Smooth muscle cell (in vitro differentiated cells): Measurements from ENCODE around the gene CES4A. TPM values are rescaled to one million over a fixed set of nuclear protein-coding genes. Genes with fewer than 3 reads are reported as not detected.

ENCODE experiments used
- DNase-seq: peaks from one replicate; lab custom pipeline; 2025; ENCODE audit not compliant: unreplicated experiment; lab: John Stamatoyannopoulos, UW
- H2AFZ ChIP-seq: fragments of 200-600 bp; sonication (generic); 2 replicates; pipeline ENCODE4 v1.6.0; 2016; ENCODE audit warnings: antibody characterized with exemption, low read depth, mild to moderate bottlenecking
- H3F3A ChIP-seq: fragments of 200-600 bp; sonication (generic); 2 replicates; pipeline ENCODE4 v1.6.0; 2017; ENCODE audit warnings: antibody characterized with exemption, low read depth
- H3K27ac ChIP-seq: fragments of 200-600 bp; sonication (generic); 2 replicates; pipeline ENCODE4 v1.5.1; 2016; ENCODE audit warnings: low read depth, mild to moderate bottlenecking
- H3K27me3 ChIP-seq: fragments of 200-600 bp; sonication (generic); 2 replicates; pipeline ENCODE4 v1.6.1; 2016; ENCODE audit warnings: low read depth, mild to moderate bottlenecking
- H3K36me3 ChIP-seq: fragments of 200-600 bp; sonication (generic); 2 replicates; pipeline ENCODE4 v1.5.1; 2016; ENCODE audit warnings: low read depth
- H3K4me1 ChIP-seq: fragments of 200-600 bp; sonication (generic); 2 replicates; pipeline ENCODE4 v1.5.1; 2016; ENCODE audit warnings: low read depth
- H3K4me2 ChIP-seq: fragments of 200-600 bp; sonication (generic); 2 replicates; pipeline ENCODE4 v1.6.0; 2016; ENCODE audit warnings: mild to moderate bottlenecking
- H3K4me3 ChIP-seq: fragments of 200-600 bp; sonication (generic); 2 replicates; pipeline ENCODE4 v1.5.1; 2016; ENCODE audit warnings: mild to moderate bottlenecking
- H3K79me2 ChIP-seq: fragments of 200-600 bp; sonication (generic); 2 replicates; pipeline ENCODE4 v1.6.0; 2016; ENCODE audit warnings: low read depth, mild to moderate bottlenecking
- H3K9ac ChIP-seq: fragments of 200-600 bp; sonication (generic); 2 replicates; pipeline ENCODE4 v1.6.0; 2016; ENCODE audit warnings: low read depth
- H3K9me3 ChIP-seq: fragments of 200-600 bp; sonication (generic); replicated peaks from 2 replicates; pipeline ENCODE4 v1.5.1; 2016; ENCODE audit warnings: low read depth
- H4K20me1 ChIP-seq: fragments of 200-600 bp; sonication (generic); 2 replicates; pipeline ENCODE4 v1.6.0; 2016; ENCODE audit warnings: low read depth
- WGBS: methylation state at CpG from one replicate; pipeline ENCODE4 v1.1.7; 2016; ENCODE audit warnings: low lambda C conversion rate; 5-methylcytosine and 5-hydroxymethylcytosine counted together
- polyA plus RNA-seq: library from polyadenylated mRNA; unstranded; fragments of >200 nt; fragmentation: Nextera tagmentation; extraction: Ambion mirVana; gene quantifications from 2 replicates; pipeline ENCODE4 v1.2.1, GENCODE V29; 2016
- total RNA-seq: library from RNA; depleted of rRNA; stranded (reverse); fragments of >200 nt; gene quantifications from 2 replicates; pipeline ENCODE4 v1.2.3, GENCODE V29; 2014
- TF ChIP-seq, protein P1 (sequence below): fragments of 200-600 bp; sonication (generic); IDR thresholded peaks from 2 replicates; pipeline ENCODE4 v1.5.1; 2017; ENCODE audit warnings: borderline replicate concordance, mild to moderate bottlenecking, antibody characterized with exemption; ENCODE audit not compliant: insufficient read depth, poor library complexity, severe bottlenecking

Gene CES4A
- total and polyA plus RNA-seq, 2 experiments from 2014 or later: 0.63 to 0.93 TPM

DNA sequence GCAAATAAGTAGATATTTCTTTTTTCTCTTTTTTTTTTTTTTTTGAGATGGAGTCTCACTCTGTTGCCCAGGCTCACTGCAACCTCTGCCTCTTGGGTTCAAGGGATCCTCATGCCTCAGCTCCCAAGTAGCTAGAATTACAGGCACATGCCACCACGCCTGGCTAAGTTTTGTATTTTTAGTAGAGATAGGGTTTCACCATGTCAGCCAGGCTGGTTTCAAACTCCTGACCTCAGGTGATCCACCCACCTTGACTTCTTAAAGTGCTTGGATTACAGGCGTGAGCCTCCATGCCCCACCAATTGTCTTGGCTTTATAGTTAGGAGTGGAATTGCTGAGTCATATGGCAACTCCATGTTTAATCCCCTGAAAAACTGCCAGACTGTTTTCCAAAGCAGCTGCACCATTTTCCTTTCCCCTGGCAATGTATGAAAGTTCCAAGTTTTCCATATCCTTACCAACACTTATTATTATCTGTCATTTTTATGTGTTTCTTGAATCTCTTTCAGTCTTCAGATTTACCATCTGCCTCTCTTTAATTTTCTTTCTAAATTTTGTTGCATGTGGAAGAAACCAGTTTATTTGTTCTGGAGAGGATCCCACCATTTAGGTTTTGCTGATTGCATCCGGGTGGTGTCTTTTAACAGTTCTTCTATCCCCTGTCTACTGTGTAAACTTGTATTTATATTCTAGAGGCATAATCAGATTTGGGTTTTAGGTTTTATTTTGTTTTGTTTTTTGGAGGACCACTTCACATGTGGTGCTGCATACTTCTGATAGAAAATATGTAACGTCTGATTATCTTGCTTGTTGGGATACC lies 37.2 kb upstream of the CES4A start:
- H3F3A ChIP-seq: no peaks in the 10 kb centered on the region
- no peak overlapping the region for H3K9ac ChIP-seq
- no peaks in the 10 kb centered on the region for H4K20me1 ChIP-seq
- H3K79me2 ChIP-seq: no peaks in the 10 kb centered on the region
- H3K27me3 ChIP-seq: peaks cover 20% of the 10 kb centered on the region
- H2AFZ ChIP-seq: no peak overlapping the region
- H3K36me3 ChIP-seq: no peaks in the 10 kb centered on the region
- H3K27ac ChIP-seq: no peak overlapping the region
- WGBS: 83% methylated on average over 4 of the region's 4 CpGs
- TF ChIP-seq, protein P1, sequence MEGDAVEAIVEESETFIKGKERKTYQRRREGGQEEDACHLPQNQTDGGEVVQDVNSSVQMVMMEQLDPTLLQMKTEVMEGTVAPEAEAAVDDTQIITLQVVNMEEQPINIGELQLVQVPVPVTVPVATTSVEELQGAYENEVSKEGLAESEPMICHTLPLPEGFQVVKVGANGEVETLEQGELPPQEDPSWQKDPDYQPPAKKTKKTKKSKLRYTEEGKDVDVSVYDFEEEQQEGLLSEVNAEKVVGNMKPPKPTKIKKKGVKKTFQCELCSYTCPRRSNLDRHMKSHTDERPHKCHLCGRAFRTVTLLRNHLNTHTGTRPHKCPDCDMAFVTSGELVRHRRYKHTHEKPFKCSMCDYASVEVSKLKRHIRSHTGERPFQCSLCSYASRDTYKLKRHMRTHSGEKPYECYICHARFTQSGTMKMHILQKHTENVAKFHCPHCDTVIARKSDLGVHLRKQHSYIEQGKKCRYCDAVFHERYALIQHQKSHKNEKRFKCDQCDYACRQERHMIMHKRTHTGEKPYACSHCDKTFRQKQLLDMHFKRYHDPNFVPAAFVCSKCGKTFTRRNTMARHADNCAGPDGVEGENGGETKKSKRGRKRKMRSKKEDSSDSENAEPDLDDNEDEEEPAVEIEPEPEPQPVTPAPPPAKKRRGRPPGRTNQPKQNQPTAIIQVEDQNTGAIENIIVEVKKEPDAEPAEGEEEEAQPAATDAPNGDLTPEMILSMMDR: no peak
- H3K9me3 ChIP-seq: no peaks in the 10 kb centered on the region
- no peak for DNase-seq
- H3K4me3 ChIP-seq: no peak overlapping the region
- no peaks in the 10 kb centered on the region for H3K4me1 ChIP-seq
- no peak overlapping the region for H3K4me2 ChIP-seq

DNA sequence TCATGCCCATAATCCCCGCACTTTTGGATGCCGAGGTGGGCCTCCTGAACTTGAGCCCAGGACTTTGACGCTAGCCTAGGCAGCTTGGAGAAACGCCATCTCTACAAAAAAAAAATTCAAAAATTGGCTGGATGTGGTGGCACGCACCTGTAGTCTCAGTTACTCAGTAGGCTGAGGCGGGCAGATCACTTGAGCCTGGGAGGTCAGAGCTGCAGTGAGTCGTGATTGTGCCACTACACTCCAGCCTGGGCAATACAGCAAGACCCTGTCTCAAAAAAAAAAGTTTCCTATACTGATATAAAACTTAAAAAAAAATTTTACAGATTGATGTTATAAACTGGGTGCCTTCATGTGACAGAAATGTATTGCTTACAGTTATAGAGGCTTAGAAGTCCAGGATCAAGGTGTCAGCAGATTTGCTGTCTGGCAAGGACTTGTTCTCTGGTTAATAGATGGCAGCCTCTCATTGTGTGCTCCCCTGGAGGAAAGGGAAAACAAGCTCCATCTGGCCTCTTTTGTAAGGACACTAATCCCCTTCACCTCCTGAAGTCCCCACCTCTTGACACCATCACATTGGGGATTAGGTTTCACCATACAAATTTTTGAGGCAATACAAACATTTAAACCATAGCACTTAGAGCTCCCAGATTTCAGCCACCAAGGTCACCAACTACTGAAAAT lies 35.8 kb upstream of the CES4A start:
- Histone ChIP-seq H3F3A (no peaks in the 10 kb centered on the region), H2AFZ (no peak overlapping the region)
- WGBS: 90% methylated on average over 7 of the region's 7 CpGs

DNA sequence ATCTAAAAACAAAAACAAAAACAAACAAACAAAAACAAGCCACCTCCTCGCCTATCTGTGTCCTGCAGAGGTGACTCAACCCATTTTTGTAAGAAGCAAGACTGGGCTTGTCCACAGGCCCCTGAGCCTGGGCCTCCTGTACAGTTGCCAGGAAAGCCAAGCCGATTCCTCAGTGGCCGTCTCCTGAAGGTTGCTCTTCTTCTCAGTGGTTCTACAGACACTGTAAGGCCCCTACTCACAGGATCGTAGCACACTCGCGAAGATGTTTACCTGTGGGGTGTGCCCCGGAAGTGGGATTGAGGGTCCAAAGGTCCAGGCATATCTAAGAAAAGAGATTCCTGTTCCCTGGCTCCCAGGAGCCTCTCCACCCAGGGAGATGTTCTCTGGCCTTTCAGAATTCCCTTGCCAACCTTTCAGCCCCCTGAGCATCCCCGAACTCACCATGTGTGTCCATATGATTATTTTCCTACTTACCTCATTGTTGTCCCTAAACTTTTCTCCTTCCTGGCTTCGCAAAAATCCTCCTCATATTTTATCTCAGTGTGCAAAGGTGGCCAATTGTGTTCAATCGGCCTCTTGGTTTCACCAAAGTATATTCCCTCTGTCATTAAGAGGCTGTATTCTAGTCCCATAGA lies 34.8 kb upstream of the CES4A start:
- H3K27ac ChIP-seq: no peak overlapping the region
- H3K4me3 ChIP-seq: no peak overlapping the region
- no peak overlapping the region for H3K9ac ChIP-seq
- no peaks in the 10 kb centered on the region for H3K79me2 ChIP-seq
- no peaks in the 10 kb centered on the region for H4K20me1 ChIP-seq
- H3K27me3 ChIP-seq: peaks cover 14% of the 10 kb centered on the region
- no peak overlapping the region for H2AFZ ChIP-seq
- 79% methylated on average over 10 of the region's 10 CpGs for WGBS
- no peaks in the 10 kb centered on the region for H3K9me3 ChIP-seq
- TF ChIP-seq, protein P1: no peak
- DNase-seq: no peak
- no peak overlapping the region for H3K4me2 ChIP-seq
- H3F3A ChIP-seq: no peaks in the 10 kb centered on the region
- H3K4me1 ChIP-seq: no peaks in the 10 kb centered on the region
- H3K36me3 ChIP-seq: no peaks in the 10 kb centered on the region

More for the DNA sequence above, 35.8 kb upstream of the CES4A start:
- Histone ChIP-seq H3K9ac (no peak overlapping the region), H3K27ac (no peak overlapping the region), H3K36me3 (no peaks in the 10 kb centered on the region), H3K4me3 (no peak overlapping the region), H4K20me1 (no peaks in the 10 kb centered on the region), H3K4me1 (no peaks in the 10 kb centered on the region), H3K27me3 (peaks cover 20% of the 10 kb centered on the region), H3K9me3 (no peaks in the 10 kb centered on the region), H3K4me2 (no peak overlapping the region), H3K79me2 (no peaks in the 10 kb centered on the region)
- TF ChIP-seq, protein P1: no peak
- no peak for DNase-seq
